B cell (primary cell): ENCODE measurements around the gene TGM3. TPM values are rescaled to one million over a fixed set of nuclear protein-coding genes. Genes with fewer than 3 reads are reported as not detected.

Experiments used
- ATAC-seq: fragments of 200-7000 bp; cut with Tn5 transposase; one replicate; pipeline ENCODE4 v1.10.0; 2021; ENCODE audit warnings: low read depth, mild to moderate bottlenecking, moderate number of reproducible peaks, moderate library complexity
- CTCF ChIA-PET: fragments of 350-600 bp; sonication (Branson Sonifier 250); formaldehyde crosslinking; loops from one replicate; lab custom pipeline; 2021; ENCODE audit warnings: antibody characterized with exemption, inconsistent platforms; lab: Charles Lee
- POLR2A ChIA-PET: fragments of 350-600 bp; sonication (Branson Sonifier 250); formaldehyde crosslinking; loops from one replicate; lab custom pipeline; 2021; ENCODE audit warnings: antibody characterized with exemption; lab: Charles Lee
- DNase-seq: peaks from one replicate; pipeline ENCODE4 v3.0.0; 2013
- H2AFZ ChIP-seq: 2 replicates; pipeline ENCODE4 v1.6.1; 2012; ENCODE audit warnings: mild to moderate bottlenecking, low read depth, low read length; ENCODE audit not compliant: insufficient read depth, poor library complexity, severe bottlenecking
- H3K27ac ChIP-seq, 2 donors: 1 replicate in 1 of 2; 2 replicates in 1 of 2; pipeline ENCODE4 v1.5.1; 2012 to 2013; ENCODE audit warnings: low read length in 2 of 2, mild to moderate bottlenecking in 2 of 2, moderate library complexity in 1 of 2
- H3K27me3 ChIP-seq, 4 experiments: fragments of 200-600 bp in 1 of 4; sonication (generic) in 1 of 4; replicated peaks in 1 of 4; 1 replicate in 2 of 4; 2 replicates in 2 of 4; pipeline versions ENCODE4 v1.6.1 to v1.7.0; 2013 to 2016; ENCODE audit warnings: low read length in 3 of 4, mild to moderate bottlenecking in 2 of 4, mixed read lengths in 1 of 4, moderate library complexity in 1 of 4; ENCODE audit not compliant: insufficient read depth in 4 of 4, control insufficient read depth in 3 of 4; ENCODE audit errors: control extremely low read depth in 1 of 4
- H3K36me3 ChIP-seq, 2 experiments: replicated peaks in 1 of 2; 1 replicate in 1 of 2; 2 replicates in 1 of 2; pipeline versions ENCODE4 v1.6.1 to v1.7.1; 2013; ENCODE audit warnings: low read length in 1 of 2; ENCODE audit not compliant: insufficient read depth in 2 of 2, control insufficient read depth in 1 of 2; ENCODE audit errors: control extremely low read depth in 1 of 2, extremely low read depth in 1 of 2
- H3K4me1 ChIP-seq, 2 donors: fragments of 200-600 bp in 1 of 2; sonication (generic) in 1 of 2; 1 replicate in 1 of 2; 2 replicates in 1 of 2; pipeline versions ENCODE4 v1.5.1 to v1.6.1; 2013 to 2017; ENCODE audit warnings: low read length in 2 of 2; ENCODE audit not compliant: control insufficient read depth in 2 of 2, insufficient read depth in 2 of 2
- H3K4me2 ChIP-seq: replicated peaks from 2 replicates; pipeline ENCODE3; 2012; ENCODE audit warnings: mild to moderate bottlenecking, low read depth, low read length; ENCODE audit not compliant: poor library complexity, severe bottlenecking
- H3K4me3 ChIP-seq, 5 experiments: fragments of 200-600 bp in 1 of 5; sonication (generic) in 1 of 5; 1 replicate in 3 of 5; 2 replicates in 2 of 5; pipeline versions ENCODE4 v1.5.1 to v1.7.0; 2011 to 2016; ENCODE audit warnings: low read length in 4 of 5, mild to moderate bottlenecking in 4 of 5, low read depth in 2 of 5, control low read depth in 1 of 5, moderate library complexity in 1 of 5; ENCODE audit not compliant: insufficient read depth in 1 of 5; ENCODE audit errors: control extremely low read depth in 1 of 5, extremely low read depth in 1 of 5
- H3K79me2 ChIP-seq: fragments of 200-600 bp; sonication (generic); one replicate; pipeline ENCODE4 v1.6.0; 2016; ENCODE audit warnings: low read length; ENCODE audit not compliant: control insufficient read depth, insufficient read depth
- H3K9ac ChIP-seq: fragments of 200-600 bp; sonication (generic); 2 replicates; pipeline ENCODE4 v1.6.1; 2017; ENCODE audit warnings: mild to moderate bottlenecking, low read length, moderate library complexity
- H3K9me3 ChIP-seq, 3 donors: one replicate each; pipeline versions ENCODE4 v1.6.1 to v1.7.1; 2013; ENCODE audit warnings: low read length in 2 of 3; ENCODE audit not compliant: control insufficient read depth in 2 of 3, insufficient read depth in 1 of 3; ENCODE audit errors: control extremely low read depth in 1 of 3
- H4K20me1 ChIP-seq: 2 replicates; pipeline ENCODE4 v1.6.0; 2012; ENCODE audit warnings: mild to moderate bottlenecking, low read length; ENCODE audit not compliant: insufficient read depth, control insufficient read depth, poor library complexity, severe bottlenecking
- H3K27ac Mint-ChIP-seq: one replicate; pipeline ENCODE4 v1.8.0; 2021; ENCODE audit warnings: mixed read lengths
- H3K27me3 Mint-ChIP-seq: one replicate; pipeline ENCODE4 v1.8.0; 2021; ENCODE audit warnings: mixed read lengths
- H3K4me1 Mint-ChIP-seq: one replicate; pipeline ENCODE4 v1.8.0; 2021; ENCODE audit warnings: mixed read lengths
- H3K4me3 Mint-ChIP-seq: one replicate; pipeline ENCODE4 v1.8.0; 2021; ENCODE audit warnings: mixed read lengths
- H3K9me3 Mint-ChIP-seq: one replicate; pipeline ENCODE4 v1.8.0; 2022; ENCODE audit warnings: mixed read lengths; ENCODE audit not compliant: insufficient read depth
- EZH2 ChIP-seq: IDR thresholded peaks from 2 replicates; pipeline ENCODE4 v1.6.1; 2012; ENCODE audit warnings: borderline replicate concordance, low read depth, mild to moderate bottlenecking, moderate library complexity, low read length; ENCODE audit not compliant: insufficient read depth, poor library complexity, severe bottlenecking
- WGBS: methylation state at CpG from one replicate; pipeline ENCODE4 v1.1.5; 2013; ENCODE audit warnings: missing lambda C conversion rate; ENCODE audit not compliant: insufficient coverage; 5-methylcytosine and 5-hydroxymethylcytosine counted together
- intact Hi-C: fragments of 100-400 bp; cut with micrococcal nuclease; formaldehyde crosslinking; loops from one replicate; pipeline ENCODE4 v1.10.0; 2022
- polyA plus RNA-seq: library from polyadenylated mRNA; depleted of rRNA; stranded (reverse); fragments of >200 nt; gene quantifications from 2 replicates; pipeline ENCODE4 v1.2.3, GENCODE V29; 2012
- total RNA-seq, 2 donors: library from RNA; stranded (reverse); fragments of 120-200 nt in 1 of 2; gene quantifications; 1 replicate in 1 of 2; 2 replicates in 1 of 2; pipeline versions ENCODE4 v1.2.3 to v1.2.4, GENCODE V29; 2013 to 2022
- TF ChIP-seq, protein P1 (sequence below): fragments of 200-600 bp; IDR thresholded peaks from one replicate; pipeline ENCODE4 v1.8.0; 2022; ENCODE audit warnings: antibody characterized with exemption, mild to moderate bottlenecking

The TGM3 gene
- total and polyA plus RNA-seq, 2 donors (not counting 1 experiment from before 2014, with no cell fraction given): not detected

DNA sequence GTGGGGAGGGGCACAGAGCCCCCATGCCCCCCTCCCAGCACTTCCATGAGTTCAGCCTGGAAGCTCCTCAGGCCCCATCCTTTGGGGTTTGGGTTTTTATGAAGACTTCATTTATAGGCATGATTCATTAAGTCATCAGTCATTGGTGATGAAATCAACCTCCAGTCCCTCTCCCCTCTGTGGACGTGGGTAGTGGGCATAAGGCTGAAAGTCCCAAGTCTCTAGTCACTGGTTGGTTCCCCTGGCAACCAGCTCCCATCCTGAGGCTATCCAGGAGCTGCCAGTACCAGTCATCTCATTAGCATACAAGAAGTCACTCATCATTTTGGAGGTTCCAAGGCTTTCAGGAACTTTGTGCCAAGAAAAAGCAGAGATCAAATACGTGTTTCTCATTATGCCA, 9.2 kb downstream of the TGM3 start:
- H2AFZ ChIP-seq: no peak overlapping the region
- DNase-seq: no peak
- H3K27me3 Mint-ChIP-seq: peaks cover 11% of the 10 kb centered on the region
- ATAC-seq: no peak
- H3K4me2 ChIP-seq: no peak overlapping the region
- peaks cover 23 to 24% of the 10 kb centered on the region in 2 donors for H3K4me1 ChIP-seq
- TF ChIP-seq EZH2: no peak
- TF ChIP-seq, protein P1, sequence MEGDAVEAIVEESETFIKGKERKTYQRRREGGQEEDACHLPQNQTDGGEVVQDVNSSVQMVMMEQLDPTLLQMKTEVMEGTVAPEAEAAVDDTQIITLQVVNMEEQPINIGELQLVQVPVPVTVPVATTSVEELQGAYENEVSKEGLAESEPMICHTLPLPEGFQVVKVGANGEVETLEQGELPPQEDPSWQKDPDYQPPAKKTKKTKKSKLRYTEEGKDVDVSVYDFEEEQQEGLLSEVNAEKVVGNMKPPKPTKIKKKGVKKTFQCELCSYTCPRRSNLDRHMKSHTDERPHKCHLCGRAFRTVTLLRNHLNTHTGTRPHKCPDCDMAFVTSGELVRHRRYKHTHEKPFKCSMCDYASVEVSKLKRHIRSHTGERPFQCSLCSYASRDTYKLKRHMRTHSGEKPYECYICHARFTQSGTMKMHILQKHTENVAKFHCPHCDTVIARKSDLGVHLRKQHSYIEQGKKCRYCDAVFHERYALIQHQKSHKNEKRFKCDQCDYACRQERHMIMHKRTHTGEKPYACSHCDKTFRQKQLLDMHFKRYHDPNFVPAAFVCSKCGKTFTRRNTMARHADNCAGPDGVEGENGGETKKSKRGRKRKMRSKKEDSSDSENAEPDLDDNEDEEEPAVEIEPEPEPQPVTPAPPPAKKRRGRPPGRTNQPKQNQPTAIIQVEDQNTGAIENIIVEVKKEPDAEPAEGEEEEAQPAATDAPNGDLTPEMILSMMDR: no peak
- intact Hi-C loops: no loop called here
- peaks cover 0 to 10% (median 0%) of the 10 kb centered on the region in 4 experiments for H3K27me3 ChIP-seq
- no peaks in the 10 kb centered on the region for H3K9me3 ChIP-seq
- peaks cover 22% of the 10 kb centered on the region for H3K4me1 Mint-ChIP-seq
- no peaks in the 10 kb centered on the region for H4K20me1 ChIP-seq
- WGBS: 0% methylated on average over 1 of the region's 2 CpGs
- H3K36me3 ChIP-seq: no peaks in the 10 kb centered on the region
- no peak overlapping the region for H3K27ac Mint-ChIP-seq
- H3K9ac ChIP-seq: no peak overlapping the region
- no peak overlapping the region for H3K4me3 Mint-ChIP-seq
- no peaks in the 10 kb centered on the region for H3K9me3 Mint-ChIP-seq
- ChIA-PET CTCF (no interaction called here), POLR2A (no interaction called here)
- no peaks in the 10 kb centered on the region for H3K79me2 ChIP-seq
- no peak overlapping the region for H3K27ac ChIP-seq
- H3K4me3 ChIP-seq: no peak overlapping the region

DNA sequence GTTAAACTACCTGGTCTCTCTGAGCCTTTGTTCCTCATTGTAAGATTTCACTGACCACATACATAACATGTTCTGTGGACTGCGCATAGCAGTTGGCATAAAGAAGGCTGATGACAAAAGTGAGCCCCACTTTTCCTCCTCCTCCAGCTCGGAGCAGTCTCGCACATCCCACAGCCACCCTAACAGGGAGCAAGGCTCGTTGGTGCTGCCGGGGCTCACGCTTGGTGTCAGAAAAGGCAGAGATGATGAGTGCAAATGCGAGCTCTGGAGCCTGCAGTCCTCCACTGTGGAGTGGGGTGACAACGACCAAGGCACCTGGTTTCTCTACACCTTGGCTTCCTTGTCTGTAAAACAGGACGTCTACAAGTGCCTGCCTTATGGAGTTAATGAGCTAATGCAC, 9.7 kb downstream of the TGM3 start:
- H3K9ac ChIP-seq: no peak overlapping the region
- intact Hi-C loops: no loop called here
- Mint-ChIP-seq H3K27ac (no peak overlapping the region), H3K9me3 (no peaks in the 10 kb centered on the region), H3K27me3 (peaks cover 11% of the 10 kb centered on the region), H3K4me1 (peaks cover 22% of the 10 kb centered on the region), H3K4me3 (no peak overlapping the region)
- WGBS: 87% methylated on average over 3 of the region's 9 CpGs
- no peak overlapping the region for H2AFZ ChIP-seq
- no peaks in the 10 kb centered on the region for H3K9me3 ChIP-seq
- H3K27me3 ChIP-seq: peaks cover 0 to 10% (median 0%) of the 10 kb centered on the region in 4 experiments
- TF ChIP-seq, protein P1: no peak
- TF ChIP-seq EZH2: no peak
- no peak overlapping the region for H3K4me3 ChIP-seq
- no peaks in the 10 kb centered on the region for H3K36me3 ChIP-seq
- H3K4me1 ChIP-seq: peaks cover 20% of the 10 kb centered on the region in 2 donors
- no peak overlapping the region for H3K27ac ChIP-seq
- no peaks in the 10 kb centered on the region for H4K20me1 ChIP-seq
- CTCF ChIA-PET: interaction anchor here (1.3 kb wide), 1 partner anchor 98 kb away, joined by 3 read pairs; no protein-coding TSS in a partner anchor
- no peak overlapping the region for H3K4me2 ChIP-seq
- no peak for DNase-seq
- POLR2A ChIA-PET: interaction anchor here (0.7 kb wide), 1 partner anchor 430 kb away, joined by 4 read pairs; no protein-coding TSS in a partner anchor
- ATAC-seq: no peak
- H3K79me2 ChIP-seq: no peaks in the 10 kb centered on the region
